PC-9 (cell line): Measurements from ENCODE around the gene C2CD3.

Experiments used
- EZH2 ChIP-seq: fragments of 200-600 bp; sonication (generic); IDR thresholded peaks from 2 replicates; pipeline ENCODE4 v1.8.0; 2017; ENCODE audit warnings: antibody characterized with exemption, low read depth
- TF ChIP-seq, protein P1 (sequence below): fragments of 200-600 bp; sonication (generic); conservative IDR thresholded peaks from 2 replicates; pipeline ENCODE4 v1.6.1; 2017; ENCODE audit warnings: mixed run types, antibody characterized with exemption, mild to moderate bottlenecking, moderate library complexity

GRCh38 chr11:74000307-74001133 is 170.3 kb downstream of the C2CD3 start:
- TF ChIP-seq, protein P1, sequence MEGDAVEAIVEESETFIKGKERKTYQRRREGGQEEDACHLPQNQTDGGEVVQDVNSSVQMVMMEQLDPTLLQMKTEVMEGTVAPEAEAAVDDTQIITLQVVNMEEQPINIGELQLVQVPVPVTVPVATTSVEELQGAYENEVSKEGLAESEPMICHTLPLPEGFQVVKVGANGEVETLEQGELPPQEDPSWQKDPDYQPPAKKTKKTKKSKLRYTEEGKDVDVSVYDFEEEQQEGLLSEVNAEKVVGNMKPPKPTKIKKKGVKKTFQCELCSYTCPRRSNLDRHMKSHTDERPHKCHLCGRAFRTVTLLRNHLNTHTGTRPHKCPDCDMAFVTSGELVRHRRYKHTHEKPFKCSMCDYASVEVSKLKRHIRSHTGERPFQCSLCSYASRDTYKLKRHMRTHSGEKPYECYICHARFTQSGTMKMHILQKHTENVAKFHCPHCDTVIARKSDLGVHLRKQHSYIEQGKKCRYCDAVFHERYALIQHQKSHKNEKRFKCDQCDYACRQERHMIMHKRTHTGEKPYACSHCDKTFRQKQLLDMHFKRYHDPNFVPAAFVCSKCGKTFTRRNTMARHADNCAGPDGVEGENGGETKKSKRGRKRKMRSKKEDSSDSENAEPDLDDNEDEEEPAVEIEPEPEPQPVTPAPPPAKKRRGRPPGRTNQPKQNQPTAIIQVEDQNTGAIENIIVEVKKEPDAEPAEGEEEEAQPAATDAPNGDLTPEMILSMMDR, result no peak
- no peak for TF ChIP-seq EZH2
